Right lung (tissue), 10 donors: ENCODE results near the gene ZYG11A. TPM values are rescaled to one million over a fixed set of nuclear protein-coding genes. Genes with fewer than 3 reads are reported as not detected.
"Not testable (repeated sequence)": the region's sequence is repeated elsewhere in the genome, so short reads cannot be mapped to it uniquely, and the experiment has no call there.

Experiments used
- DNase-seq, 2 donors: peaks; one replicate each; pipeline ENCODE4 v3.0.0-alpha.2; 2013
- long read RNA-seq, 8 donors: transcript quantifications; one replicate each; lab custom pipeline, GENCODE V29; 2026
- polyA plus RNA-seq, 5 donors: library from polyadenylated mRNA; unstranded; fragments of 120-200 nt; gene quantifications; one replicate each; pipeline versions ENCODE4 v1.2.1 to v1.2.3, GENCODE V29; 2013; ENCODE audit warnings: inconsistent platforms in 1 of 5, low replicate concordance in 1 of 5; ENCODE audit not compliant: insufficient read length in 5 of 5, insufficient read depth in 1 of 5

ZYG11A gene
- under 1 TPM; 0.10 to 0.16 (median 0.14) TPM for polyA plus RNA-seq
- long read RNA-seq, donor 1 = 0 reads
- long read RNA-seq, donor 2 = 0 reads
- long read RNA-seq, donor 3 = 0 reads
- long read RNA-seq, donor 4 = 0 reads
- long read RNA-seq, donor 5 = 0 reads
- long read RNA-seq, donor 6 = 0 reads
- long read RNA-seq, donor 7 = 0 reads
- long read RNA-seq, donor 8 = 0 reads

DNA sequence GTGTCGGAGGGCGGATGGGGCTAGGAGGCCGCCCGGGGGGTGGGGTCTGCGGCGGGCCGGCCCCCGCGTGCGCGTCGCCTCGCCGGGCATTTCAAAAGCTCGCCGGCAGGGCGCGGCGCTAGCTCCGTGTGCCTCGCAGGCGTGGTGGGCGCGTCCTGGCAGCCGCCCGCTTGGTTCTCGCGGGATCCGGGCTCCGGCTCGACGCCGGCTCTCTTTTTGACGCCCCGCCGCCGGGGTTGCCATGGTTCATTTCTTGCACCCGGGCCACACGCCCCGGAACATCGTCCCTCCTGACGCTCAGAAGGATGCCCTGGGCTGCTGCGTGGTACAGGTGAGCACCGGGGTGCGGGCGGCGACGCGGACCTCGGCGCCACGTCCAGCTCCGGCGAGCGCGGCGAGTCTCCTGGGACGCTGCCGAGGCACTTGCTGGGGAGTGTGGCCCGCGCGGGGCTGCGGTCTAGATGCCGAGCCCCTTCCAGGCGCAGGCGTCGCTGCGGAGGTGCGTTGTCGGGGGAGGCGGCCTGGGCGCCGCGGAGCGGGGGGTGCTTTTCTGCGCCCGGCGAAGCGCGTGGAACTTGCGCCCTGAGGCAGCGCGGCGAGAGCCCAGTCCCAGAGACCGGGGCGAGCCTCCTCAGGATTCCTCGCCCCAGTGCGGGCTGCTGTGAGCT, at the start of gene ZYG11A:
ZYG11A (plus strand) TSS at position 118 of the 668 bp plus-strand sequence; CDS start at position 242, 124 bp downstream.
- peak; percentile 42 to 43 for DNase-seq

DNA sequence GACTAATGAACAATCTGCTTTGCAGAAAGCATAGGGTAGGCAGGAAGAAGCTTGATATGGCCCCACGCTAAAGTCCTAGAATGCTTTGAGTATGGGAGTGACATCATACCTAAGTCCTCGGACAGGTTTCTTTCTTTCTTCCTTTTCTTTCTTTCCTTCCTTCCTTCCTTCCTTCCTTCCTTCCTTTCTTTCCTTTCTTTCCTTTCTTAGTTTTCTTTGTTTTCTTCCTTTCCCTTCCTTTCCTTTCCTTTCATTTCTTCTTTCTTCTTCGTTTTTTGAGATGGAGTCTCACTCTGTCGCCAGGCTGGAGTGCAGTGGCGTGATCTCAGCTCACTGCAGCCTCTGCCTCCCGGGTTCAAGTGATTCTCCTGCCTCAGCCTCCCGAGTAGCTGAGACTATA, 48.8 kb upstream of the ZYG11A start:
- DNase-seq = not testable (repeated sequence)

DNA sequence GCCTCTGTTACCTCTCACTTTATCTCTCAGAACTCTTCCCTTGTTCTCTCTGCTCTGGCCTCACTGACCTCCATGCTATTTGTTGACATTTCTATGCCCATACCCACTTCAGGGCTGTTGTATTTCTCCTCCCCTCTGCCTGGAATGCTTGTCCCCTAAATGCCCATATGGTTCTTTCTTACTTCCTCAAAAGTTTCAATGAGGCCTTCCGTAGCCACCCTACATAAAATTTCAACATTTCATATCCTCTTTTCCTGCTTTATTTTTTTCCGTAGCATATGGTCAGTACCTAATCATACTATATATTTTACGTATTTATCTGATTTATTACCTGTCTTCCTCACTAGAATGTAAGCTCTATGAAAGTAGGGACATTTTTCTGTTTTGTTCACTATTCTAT, 47.1 kb upstream of the ZYG11A start:
- DNase-seq = no peak

DNA sequence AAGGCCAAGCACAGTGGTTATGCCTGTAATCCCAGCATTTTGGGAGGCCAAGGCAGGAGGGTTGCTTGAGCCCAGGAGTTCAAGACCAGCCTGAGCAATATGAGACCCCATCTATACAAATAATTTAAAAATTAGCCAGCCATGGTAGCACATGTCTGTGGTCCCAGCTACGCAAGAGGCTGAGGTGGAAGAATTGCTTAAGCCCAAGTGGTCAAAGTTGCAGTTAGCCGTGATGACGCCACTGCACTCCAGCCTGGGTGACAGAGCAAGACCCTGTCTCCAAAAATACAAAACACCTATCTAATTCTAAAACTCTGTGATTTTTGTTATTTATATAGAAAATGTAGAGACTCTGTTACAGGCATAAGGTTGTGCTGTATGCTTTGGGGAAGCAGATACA, 44.2 kb upstream of the ZYG11A start:
- no peak for DNase-seq

DNA sequence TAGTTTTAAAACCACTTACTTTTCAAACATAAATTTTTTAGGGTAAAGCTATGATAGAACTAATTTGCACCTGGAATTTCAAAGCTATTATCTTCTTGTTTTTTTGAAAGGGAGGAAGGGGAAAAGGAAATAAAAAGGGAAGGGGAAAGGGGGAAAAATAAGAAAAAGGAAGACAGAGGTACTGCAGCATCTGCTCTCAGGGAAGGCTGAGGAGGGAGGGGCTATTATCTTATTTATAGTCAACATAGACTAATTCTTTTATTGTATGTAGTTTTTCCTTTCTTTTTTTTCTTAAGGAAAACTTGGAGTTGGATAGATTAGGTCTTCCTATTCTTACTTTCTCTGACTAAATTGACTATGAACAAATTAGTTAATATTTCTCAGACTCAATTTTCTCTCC, 41.5 kb upstream of the ZYG11A start:
- no peak for DNase-seq

DNA sequence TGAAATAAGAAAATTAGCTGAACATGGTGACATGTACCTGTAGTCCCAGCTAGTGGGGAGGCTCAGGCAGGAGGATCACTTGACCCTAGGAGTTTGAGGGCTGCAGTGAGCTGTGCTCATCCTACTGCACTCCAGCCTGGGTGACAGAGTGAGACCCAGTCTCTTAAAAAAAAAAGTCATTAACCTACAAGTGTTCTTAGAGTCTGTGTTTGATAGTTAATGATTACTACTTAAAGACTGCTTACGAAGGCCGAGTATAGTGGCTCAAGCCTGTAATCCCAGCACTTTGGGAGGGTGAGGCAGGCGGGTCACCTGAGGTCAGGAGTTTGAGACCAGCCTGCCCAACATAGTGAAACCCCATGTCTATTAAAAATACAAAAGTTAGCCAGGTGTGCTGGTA, 38.5 kb upstream of the ZYG11A start:
- not testable (repeated sequence) for DNase-seq

DNA sequence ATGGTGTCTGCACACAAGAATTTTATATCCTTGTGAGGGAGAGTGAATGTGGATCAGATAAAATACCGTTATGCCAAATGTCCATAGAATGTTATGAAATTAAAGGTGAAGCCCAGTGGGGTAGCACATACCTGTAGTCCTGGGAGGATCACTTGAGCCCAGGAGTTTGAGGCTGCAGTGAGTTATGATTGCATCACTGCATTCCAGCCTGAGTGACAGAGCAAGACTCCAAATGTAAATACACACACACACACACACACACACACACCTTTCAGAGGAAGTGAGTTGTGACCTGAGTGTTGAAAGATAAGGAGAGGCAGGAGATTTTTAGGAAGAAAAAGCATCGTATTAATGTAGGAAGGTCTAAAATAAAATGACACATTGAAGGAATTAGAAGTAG, 28.1 kb upstream of the ZYG11A start:
- no peak for DNase-seq

DNA sequence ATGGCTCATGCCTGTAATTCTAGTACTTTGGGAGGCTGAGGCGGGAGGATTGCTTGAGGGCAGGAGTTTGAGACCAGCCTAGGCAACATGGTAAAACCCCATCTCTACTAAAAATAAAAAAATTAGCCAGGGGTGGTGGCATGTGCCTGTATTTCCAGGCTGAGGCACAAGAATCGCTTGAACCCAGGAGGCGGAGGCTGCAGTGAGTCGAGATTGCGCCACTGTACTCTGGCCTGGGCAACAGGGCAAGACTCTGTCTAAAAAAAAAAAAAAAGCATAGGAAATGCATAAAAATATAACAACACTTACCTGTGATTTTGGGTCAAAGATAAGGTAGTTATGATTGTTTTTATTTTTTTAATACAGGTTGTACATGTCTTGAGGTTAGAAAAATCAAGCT, 21.7 kb upstream of the ZYG11A start:
- DNase-seq = not testable (repeated sequence)

DNA sequence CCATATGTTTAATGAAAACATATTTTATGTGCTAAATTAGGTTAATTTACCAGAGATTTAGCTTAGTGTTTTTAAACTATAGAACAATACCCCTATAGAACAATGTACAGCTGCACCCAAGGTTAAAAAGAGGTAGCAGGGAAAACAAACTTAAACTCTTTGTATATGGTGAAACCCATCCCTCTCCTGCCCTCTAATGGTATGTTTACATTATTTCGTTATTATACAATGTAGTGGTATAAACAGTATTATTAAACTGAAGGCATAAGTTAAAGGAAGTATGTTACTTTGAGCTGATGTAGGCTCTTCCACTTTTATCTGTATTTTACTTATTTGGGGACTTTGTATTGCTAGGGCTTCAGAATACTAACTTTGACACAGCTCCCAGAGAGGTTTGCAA, 16.7 kb upstream of the ZYG11A start:
- no peak for DNase-seq

DNA sequence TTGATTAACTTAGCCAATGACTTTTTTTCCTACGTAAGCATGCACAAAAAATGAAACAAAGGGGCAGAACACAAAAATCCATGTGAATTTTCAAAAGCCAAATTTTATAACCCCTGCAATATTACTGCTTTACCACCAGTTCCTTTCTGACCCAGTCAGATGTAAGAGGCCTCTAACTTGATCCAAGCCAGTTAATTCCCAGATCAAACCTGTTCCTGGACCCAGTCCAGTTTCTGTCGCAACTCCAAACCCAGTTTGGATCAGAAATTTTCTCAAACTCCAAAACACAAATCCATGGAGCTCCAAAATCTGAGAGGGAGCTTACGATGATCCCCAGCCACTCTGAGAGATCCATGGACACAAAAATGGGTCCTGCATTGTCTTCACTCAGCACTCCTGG, 7.8 kb upstream of the ZYG11A start:
- no peak for DNase-seq

DNA sequence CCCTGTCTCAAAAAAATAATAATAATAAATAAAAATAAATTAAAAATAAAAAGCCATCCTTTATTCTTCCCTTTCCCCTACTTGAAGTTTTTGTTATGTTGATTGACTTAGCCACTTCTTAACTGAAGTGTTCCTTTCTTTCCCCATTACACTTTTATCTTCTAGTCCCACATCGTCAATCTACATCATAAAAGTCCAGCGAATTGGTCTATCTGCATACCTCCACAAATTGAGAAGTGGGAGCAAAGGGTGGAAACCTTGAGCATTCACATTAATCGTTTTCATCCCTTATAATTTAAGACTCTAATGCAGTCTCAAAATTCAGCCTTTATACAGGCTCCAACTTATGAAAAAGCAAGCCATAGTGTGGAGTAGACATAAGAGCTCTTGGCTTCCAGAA, 6.5 kb upstream of the ZYG11A start:
- no peak for DNase-seq

DNA sequence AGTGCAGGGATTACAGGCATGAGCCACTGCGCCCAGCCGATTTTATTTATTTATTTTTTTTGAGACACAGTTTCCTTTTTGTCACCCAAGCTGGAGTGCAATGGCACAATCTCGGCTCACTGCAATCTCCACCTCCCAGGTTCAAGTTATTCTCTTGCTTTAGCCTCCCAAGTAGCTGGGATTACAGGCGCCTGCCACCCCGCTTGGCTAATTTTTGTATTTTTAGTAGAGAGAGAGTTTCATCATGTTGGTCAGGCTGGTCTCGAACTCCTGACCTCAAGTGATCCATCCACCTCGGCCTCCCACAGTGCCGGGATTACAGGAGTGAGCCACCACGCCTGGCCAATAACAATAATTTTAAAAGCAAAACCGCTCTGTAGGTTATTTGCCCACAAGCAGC, 3.4 kb upstream of the ZYG11A start:
- DNase-seq = not testable (repeated sequence)

DNA sequence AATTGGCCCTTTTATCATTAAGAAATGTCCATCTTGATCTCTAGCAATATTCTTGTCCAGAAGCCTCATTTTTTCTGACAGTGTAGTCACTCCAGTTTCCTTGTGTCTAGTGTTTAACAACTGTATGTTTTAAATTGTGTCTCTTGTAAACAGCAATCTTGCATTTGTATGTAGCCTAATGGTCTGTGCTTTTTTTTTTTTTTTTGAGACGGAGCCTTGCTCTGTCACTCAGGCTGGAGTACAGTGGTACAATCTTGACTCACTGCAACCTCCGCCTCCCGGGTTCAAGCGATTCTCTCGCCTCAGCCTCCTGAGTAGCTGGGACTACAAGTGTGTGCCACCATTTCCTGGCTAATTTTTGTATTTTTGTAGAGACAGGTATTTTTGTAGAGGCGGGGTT, 2.6 kb downstream of the ZYG11A start:
- not testable (repeated sequence) for DNase-seq

DNA sequence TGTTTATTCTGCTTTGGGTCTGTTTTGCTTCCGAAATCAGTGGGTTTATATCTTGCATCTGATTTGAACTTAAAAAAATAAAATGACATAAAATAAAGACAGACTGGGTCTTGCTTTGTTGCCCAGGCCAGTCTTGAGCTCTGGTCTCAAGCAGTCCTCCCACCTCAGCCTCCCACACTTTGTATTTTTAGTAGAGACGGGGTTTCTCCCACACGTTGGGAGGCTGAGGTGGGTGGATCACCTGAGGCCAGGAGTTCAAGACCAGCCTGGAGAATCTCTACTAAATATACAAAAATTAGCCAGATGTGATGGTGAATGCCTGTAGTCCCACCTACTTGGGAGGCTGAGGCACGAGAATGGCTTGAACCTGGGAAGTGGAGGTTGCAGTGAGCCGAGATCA, 5.9 kb downstream of the ZYG11A start:
- no peak for DNase-seq

DNA sequence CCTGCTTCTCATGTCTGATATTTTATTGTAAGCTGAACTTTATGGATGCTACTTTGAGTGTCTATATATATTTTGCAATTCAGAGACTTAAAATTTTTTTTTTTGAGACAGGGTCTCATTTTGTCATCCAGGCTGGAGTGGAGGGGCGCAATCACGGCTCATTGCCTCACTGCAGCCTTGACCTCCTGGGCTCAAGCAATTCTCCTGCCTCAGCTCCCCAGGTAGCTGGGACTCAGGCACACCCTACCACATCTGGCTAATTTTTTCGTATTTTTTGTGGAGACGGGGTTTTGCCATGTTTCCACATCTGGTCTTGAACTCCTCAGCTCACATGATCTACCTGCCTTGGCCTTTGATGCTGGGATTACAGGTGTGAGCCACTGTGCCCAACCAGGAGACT, 8.4 kb downstream of the ZYG11A start:
- no peak for DNase-seq

DNA sequence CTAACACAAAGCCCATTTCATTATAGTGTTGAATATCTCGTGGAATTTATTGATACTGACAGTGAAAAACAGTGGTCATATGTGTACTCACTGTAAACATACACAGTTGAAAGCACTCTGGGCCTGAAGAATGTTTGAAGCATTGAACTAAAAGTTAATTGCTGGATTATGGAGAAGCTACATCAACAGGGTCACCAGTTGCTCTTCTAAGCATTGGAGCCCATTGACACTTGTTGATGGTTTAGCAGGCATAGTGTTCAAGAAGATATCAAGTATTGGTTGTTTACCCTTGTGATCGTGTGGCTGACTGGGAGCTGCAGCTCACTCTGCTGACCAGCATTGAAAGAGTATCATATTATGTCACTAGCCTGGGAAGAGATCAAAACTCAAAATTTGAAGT, 10.3 kb downstream of the ZYG11A start:
- DNase-seq = no peak

DNA sequence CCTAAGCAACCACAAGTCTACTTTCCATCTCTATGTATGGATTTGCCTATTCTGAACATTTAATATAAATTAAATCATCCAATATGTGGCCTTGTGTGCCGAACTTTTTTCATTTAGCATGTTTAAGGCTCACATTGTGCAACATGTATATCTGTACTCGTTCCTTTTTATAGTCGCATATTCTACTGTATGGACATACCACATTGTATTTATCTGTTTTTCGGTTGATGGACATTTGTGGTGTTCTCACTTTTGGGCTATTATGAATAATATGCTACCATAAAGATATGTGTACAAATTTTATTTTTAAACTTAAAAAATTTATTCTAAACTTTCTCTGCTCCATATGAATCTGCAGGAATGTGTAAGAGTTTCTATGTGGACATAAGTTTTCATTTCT, 13.0 kb downstream of the ZYG11A start:
- no peak for DNase-seq

DNA sequence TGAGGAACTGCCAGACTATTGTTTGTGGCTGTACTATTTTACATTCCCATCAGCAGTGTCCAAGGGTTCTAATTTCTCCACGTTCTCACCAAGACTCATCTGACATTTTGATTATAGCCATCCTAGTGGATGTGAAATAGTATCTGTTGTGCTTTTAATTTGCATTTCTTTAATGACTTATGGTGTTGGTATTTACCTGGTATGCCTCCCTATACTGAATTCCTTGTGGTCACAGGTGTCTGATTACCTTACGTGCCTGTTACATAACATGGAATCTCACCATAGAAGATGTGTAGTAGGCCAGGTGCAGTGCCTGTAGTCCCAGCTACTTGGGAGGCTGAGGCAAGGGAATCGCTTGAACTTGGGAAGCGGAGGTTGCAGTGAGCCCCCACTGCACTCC, 13.5 kb downstream of the ZYG11A start:
- DNase-seq = no peak

DNA sequence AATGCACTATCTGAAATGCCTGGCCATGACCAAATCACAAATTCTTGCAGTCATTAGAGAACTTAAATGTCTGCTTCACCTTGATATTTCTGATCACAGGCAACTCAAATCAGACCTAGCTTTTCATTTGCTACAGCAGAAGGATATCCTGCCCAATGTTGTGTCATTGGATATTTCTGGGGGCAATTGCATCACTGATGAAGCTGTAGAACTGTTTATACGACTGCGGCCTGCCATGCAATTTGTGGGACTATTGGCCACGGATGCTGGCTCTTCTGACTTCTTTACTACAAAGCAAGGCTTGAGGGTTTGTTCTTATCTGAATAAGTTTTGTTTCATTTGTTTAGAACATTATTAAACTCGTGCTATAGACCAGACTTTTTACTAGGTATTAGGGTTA, 14.9 kb downstream of the ZYG11A start:
- no peak for DNase-seq

DNA sequence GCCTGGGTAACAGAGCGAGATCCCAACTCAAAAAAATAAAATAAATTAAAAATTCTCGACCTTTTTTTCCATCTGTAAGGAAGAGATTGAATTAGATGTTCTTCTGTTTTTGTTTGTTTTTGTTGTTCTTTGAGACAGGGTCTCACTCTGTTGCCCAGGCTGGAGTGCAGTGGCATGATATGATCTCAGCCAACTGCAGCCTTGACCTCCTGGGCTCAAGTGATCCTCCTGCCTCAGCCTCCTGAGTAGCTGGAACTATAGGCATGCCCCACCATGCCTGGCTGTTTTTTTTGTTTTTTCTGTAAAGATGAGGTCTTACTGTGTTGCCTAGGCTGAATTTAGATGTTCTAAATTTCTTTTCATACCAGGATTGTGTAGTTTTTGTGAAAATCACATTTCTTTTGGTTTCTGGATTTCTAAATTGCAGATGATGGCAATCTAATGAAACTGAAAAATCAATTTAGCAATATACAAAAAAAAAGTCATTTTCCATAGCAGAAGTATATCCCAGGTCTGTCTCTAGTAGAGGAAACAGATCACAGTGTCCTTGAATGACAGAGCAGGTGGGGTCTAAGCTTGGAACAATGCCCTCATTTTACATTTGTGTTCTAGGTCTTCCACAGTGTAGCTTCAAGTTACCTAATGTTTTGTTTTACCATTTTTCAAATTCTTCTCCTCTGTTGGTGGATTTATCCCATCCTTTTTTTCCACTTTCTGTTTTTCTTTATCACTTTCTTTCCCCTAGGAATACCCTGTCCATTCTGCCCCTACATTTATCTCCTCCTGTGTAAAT, 20.3 kb downstream of the ZYG11A start:
- DNase-seq = no peak

DNA sequence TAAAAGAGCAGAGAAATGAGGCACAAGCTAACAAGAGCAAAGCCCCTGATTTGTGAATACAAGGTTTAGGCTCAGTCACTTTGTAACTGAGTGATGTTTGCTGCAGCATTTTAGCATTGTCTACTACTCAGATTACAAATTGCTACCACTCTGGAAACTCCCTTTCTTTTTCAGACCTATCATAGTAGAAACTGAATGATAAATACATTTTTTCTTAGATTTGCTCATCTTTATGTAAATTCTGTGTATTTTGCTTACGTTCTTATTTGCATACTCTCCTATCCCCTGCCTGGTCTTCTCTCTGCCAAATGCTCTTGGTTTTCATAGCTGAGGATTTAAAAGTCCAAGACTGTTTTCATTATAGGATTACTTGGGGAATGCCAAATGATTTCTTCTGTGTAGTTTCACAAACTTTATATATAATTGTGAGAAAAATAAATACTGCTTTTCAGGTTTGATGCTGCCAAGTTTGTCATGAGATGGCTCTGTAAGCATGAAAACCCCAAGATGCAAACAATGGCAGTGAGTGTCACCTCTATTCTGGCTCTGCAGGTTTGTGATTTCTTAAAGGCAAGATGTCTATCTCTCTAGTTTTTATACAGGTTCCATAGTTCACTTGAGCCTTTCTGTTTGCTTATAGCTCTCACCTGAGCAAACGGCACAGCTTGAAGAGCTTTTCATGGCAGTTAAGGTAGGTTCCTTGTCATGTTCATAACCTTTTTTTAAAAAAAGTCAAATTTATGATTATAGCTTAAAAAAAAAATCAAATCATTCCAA, 24.7 kb downstream of the ZYG11A start:
- DNase-seq = peak; percentile 3 to 6

DNA sequence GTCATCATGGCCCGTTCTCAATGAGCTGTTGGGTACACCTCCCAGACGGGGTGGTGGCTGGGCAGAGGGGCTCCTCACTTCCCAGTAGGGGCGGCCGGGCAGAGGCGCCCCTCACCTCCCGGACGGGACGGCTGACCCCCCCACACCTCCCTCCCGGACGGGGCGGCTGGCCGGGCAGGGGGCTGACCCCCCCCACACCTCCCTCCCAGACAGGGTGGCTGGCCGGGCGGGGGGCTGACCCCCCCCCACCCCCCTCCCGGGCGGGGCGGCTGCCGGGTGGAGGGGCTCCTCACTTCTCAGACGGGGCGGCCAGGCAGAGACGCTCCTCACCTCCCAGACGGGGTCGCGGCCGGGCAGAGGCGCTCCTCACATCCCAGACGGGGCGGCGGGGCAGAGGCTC, 27.2 kb downstream of the ZYG11A start:
- not testable (repeated sequence) for DNase-seq
